ENCODE data around the gene MMP12.

MMP12 gene

GRCh38 chr11:102868339-102868738 lies 6.4 kb downstream of the MMP12 start:
- no peaks in the 10 kb centered on the region for H3K79me2 ChIP-seq (ENCODE audit: control insufficient read depth, low read length)
- H3K36me3 ChIP-seq (ENCODE audit: control insufficient read depth, low read length), result no peaks in the 10 kb centered on the region
- H3K9me3 ChIP-seq (ENCODE audit: control insufficient read depth, insufficient read depth, low read length), result no peaks in the 10 kb centered on the region
- no peaks in the 10 kb centered on the region for H4K20me1 ChIP-seq (ENCODE audit: control insufficient read depth, insufficient read depth, low read depth, low read length)
- H3K9me2 ChIP-seq (replicated peaks; ENCODE audit: control insufficient read depth, low read length), result no peaks in the 10 kb centered on the region
- H3K27ac ChIP-seq (ENCODE audit: low read depth, low read length), result no peak overlapping the region
- no peaks in the 10 kb centered on the region for H3F3A ChIP-seq (ENCODE audit: control insufficient read depth, insufficient read depth)
- no peaks in the 10 kb centered on the region for H3K27me3 ChIP-seq (ENCODE audit: control insufficient read depth, low read length)
- H3K4me2 ChIP-seq (ENCODE audit: low read length), result no peak overlapping the region
- no peak overlapping the region for H3K4me3 ChIP-seq (ENCODE audit: low read length)
- TF ChIP-seq CTCF (IDR thresholded peaks at IDR 0.05; ENCODE audit: low read depth, low read length, poor library complexity, severe bottlenecking), result no peak
- no peak for TF ChIP-seq EZH2phosphoT487 (IDR thresholded peaks at IDR 0.05; ENCODE audit: borderline replicate concordance, low read length)
- no peaks in the 10 kb centered on the region for H3K4me1 ChIP-seq (ENCODE audit: control insufficient read depth, low read length)

- H3K27ac ChIP-seq (ENCODE audit: low read depth, low read length), result no peak overlapping the region
- H3F3A ChIP-seq (ENCODE audit: control insufficient read depth, insufficient read depth), result no peaks in the 10 kb centered on the region
- no peaks in the 10 kb centered on the region for H3K9me2 ChIP-seq (replicated peaks; ENCODE audit: control insufficient read depth, low read length)
- H3K36me3 ChIP-seq (ENCODE audit: control insufficient read depth, low read length), result no peaks in the 10 kb centered on the region
- no peaks in the 10 kb centered on the region for H3K79me2 ChIP-seq (ENCODE audit: control insufficient read depth, low read length)
- H3K4me3 ChIP-seq (ENCODE audit: low read length), result no peak overlapping the region
- no peaks in the 10 kb centered on the region for H3K9me3 ChIP-seq (ENCODE audit: control insufficient read depth, insufficient read depth, low read length)
- TF ChIP-seq EZH2phosphoT487 (IDR thresholded peaks at IDR 0.05; ENCODE audit: borderline replicate concordance, low read length) (no peak), CTCF (IDR thresholded peaks at IDR 0.05; ENCODE audit: low read depth, low read length, poor library complexity, severe bottlenecking) (no peak)
- H3K4me1 ChIP-seq (ENCODE audit: control insufficient read depth, low read length), result no peaks in the 10 kb centered on the region
- H3K27me3 ChIP-seq (ENCODE audit: control insufficient read depth, low read length), result no peaks in the 10 kb centered on the region
- no peaks in the 10 kb centered on the region for H4K20me1 ChIP-seq (ENCODE audit: control insufficient read depth, insufficient read depth, low read depth, low read length)
- H3K4me2 ChIP-seq (ENCODE audit: low read length), result no peak overlapping the region
Measured at GRCh38 chr11:102864724-102865123, 10.1 kb downstream of the MMP12 start.

GRCh38 chr11:102853956-102854355 lies 20.8 kb downstream of the MMP12 start:
- Histone ChIP-seq H3K4me3 (ENCODE audit: low read length) (no peak overlapping the region), H3K9me2 (replicated peaks; ENCODE audit: control insufficient read depth, low read length) (no peaks in the 10 kb centered on the region), H3K79me2 (ENCODE audit: control insufficient read depth, low read length) (no peaks in the 10 kb centered on the region), H4K20me1 (ENCODE audit: control insufficient read depth, insufficient read depth, low read depth, low read length) (no peaks in the 10 kb centered on the region), H3K9me3 (ENCODE audit: control insufficient read depth, insufficient read depth, low read length) (no peaks in the 10 kb centered on the region), H3K27ac (ENCODE audit: low read depth, low read length) (no peak overlapping the region), H3K4me2 (ENCODE audit: low read length) (no peak overlapping the region), H3K36me3 (ENCODE audit: control insufficient read depth, low read length) (no peaks in the 10 kb centered on the region), H3F3A (ENCODE audit: control insufficient read depth, insufficient read depth) (no peaks in the 10 kb centered on the region), H3K4me1 (ENCODE audit: control insufficient read depth, low read length) (no peaks in the 10 kb centered on the region), H3K27me3 (ENCODE audit: control insufficient read depth, low read length) (peaks cover 4% of the 10 kb centered on the region; the same call in 1 of the 2 replicates)
- no peak for TF ChIP-seq EZH2phosphoT487 (IDR thresholded peaks at IDR 0.05; ENCODE audit: borderline replicate concordance, low read length)
- TF ChIP-seq CTCF (IDR thresholded peaks at IDR 0.05; ENCODE audit: low read depth, low read length, poor library complexity, severe bottlenecking), result no peak

- H3K27ac ChIP-seq (ENCODE audit: low read depth, low read length), result no peak overlapping the region
- no peaks in the 10 kb centered on the region for H3K9me2 ChIP-seq (replicated peaks; ENCODE audit: control insufficient read depth, low read length)
- no peaks in the 10 kb centered on the region for H4K20me1 ChIP-seq (ENCODE audit: control insufficient read depth, insufficient read depth, low read depth, low read length)
- H3K36me3 ChIP-seq (ENCODE audit: control insufficient read depth, low read length), result no peaks in the 10 kb centered on the region
- no peaks in the 10 kb centered on the region for H3K4me1 ChIP-seq (ENCODE audit: control insufficient read depth, low read length)
- TF ChIP-seq CTCF (IDR thresholded peaks at IDR 0.05; ENCODE audit: low read depth, low read length, poor library complexity, severe bottlenecking) (no peak), EZH2phosphoT487 (IDR thresholded peaks at IDR 0.05; ENCODE audit: borderline replicate concordance, low read length) (no peak)
- H3F3A ChIP-seq (ENCODE audit: control insufficient read depth, insufficient read depth), result no peaks in the 10 kb centered on the region
- peaks cover 4% of the 10 kb centered on the region; the same call in 1 of the 2 replicates for H3K27me3 ChIP-seq (ENCODE audit: control insufficient read depth, low read length)
- H3K4me2 ChIP-seq (ENCODE audit: low read length), result no peak overlapping the region
- no peaks in the 10 kb centered on the region for H3K9me3 ChIP-seq (ENCODE audit: control insufficient read depth, insufficient read depth, low read length)
- no peaks in the 10 kb centered on the region for H3K79me2 ChIP-seq (ENCODE audit: control insufficient read depth, low read length)
- no peak overlapping the region for H3K4me3 ChIP-seq (ENCODE audit: low read length)
Measured at GRCh38 chr11:102853055-102853454, 21.7 kb downstream of the MMP12 start.

Measured in DOHH2 (cell line).